Measurements from ENCODE around the gene SPTAN1.
"Not testable (repeated sequence)": the region's sequence is repeated elsewhere in the genome, so short reads cannot be mapped to it uniquely, and the experiment has no call there.

SPTAN1 gene

DNA sequence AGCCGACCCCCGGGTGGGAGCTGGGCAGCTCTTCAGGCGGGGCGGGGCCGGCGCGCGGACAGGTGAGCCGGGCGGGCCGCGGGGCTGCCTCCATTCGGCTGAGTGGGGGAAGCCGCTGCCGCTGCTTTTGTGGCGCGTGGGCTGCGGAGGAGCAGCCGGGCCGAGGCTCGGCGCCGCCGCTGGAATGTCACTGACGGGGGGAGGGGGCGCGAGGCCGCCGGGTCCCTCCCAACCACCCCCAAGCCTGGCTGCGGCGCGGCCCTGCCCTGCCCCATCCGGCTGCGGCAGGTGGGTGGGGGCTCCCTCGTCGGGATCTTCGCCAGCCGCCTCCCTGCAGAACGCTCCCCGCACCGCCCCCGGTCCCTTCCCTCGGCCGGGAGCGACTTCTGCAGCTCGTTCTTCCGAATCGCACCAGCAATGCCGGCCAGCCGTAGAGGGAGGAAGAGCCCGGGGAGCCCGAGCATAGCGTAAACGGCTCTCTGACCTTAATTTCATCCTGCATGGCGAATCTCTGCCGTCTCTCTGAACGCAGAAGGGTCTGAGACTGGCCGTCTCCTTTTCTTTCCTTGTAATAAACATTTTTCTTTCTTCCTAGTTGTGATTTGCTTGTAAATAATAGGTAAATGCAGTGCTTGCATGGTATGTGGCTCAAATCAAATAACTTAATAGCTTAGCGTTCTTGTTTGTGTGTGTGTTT is 505 bp downstream of the SPTAN1 start:
- peak; percentile 29 for DNase-seq (ENCODE audit: low spot score)

DNA sequence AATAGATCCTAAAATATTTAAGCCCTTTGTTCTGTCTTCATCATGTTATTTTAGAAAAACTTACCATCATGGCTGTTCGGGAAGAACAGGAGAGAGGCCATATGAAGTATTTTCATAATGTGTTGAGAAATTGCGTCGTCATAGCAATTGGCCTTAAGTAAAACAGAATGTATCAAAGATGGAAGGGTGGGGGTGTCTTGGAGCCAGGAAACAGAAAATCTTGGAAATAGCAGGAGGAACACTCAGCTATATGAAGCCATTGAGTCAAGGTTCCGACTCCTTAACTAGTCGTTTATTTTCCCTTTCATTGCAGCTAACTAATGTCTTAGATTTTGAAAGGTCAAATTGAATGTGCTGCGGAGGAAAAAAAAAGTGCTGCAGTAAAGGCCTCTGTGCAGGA is 1.3 kb downstream of the SPTAN1 start:
- no peak for DNase-seq (ENCODE audit: low spot score)

DNA sequence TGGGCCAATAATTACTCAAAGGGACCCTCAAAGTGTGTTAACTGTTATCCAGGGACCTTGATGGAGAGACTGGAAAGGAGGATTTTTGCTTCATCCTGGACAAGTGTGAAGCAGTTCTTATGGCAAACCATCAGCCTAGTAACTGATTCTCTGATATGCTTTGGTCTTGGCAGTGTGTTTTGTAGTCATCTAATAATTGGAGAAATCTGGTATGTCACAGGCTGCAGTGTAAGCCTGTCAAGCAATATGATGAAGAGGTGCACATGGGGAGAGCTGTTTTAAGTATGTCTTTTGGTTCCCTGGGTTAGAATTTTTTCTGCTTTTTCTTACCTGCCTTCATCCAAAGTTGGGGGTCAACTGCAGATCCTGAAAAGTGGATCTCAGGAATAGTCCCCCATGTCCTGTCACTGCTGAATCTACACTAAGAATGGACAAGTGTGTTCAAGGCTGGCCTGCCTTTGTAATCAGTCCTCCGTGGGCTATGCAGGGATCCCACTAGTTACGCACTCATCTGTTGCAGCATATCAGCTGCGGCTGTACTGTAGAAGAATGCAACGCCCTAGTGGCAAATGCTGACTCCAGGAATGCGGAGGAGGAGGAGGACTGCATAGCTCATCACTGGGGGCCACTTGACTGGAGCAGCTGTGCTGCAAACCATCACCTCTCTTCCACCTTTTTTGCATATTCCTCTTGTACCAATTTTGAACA is 1.9 kb downstream of the SPTAN1 start:
- peak; percentile 34 for DNase-seq (ENCODE audit: low spot score)

DNA sequence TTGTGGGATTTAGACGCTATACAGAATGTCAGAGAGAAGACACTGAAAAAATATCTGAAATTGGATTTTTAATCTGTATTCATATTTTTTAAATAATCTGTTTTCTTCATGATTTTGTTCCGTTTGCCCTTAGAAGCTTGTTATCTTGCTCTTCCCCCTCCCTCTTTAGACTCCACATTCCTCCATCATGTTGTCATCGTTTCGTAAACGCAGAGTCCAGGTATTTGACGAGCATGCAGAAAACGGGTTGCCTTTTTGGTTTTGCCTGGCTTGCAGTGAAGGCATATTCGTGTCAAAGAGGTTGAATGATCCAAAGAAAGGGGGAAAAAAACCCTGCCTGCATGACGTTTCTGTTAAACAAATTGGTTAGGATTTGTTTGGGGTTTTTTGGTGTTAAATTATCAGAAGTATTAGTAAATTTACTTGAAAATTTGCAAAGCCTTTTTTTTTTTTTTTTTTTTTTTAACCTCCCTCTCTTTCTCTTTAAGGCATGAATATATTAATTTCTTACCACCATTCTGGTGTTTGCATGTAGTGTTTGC is 2.9 kb downstream of the SPTAN1 start:
- DNase-seq (ENCODE audit: low spot score): peak; percentile 66

DNA sequence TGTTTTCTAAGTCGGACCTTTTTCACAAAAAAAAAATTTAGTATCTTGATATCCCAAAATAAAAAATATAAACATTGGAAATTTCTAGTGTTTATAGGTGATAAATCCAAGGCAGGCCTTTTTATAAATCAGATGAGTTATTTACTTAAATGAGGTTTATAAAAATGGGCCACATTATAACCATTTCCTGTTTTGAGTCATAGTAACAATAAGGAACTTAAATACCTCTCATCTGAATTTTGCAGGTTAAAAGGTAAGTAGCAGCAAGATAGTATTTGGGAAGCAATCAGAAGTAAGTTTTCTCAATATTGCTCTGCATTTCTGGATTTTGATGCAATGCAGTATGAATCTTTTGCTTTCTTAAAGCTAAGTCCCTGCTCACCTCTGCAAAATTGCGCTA is 3.9 kb downstream of the SPTAN1 start:
- peak; percentile 19 for DNase-seq (ENCODE audit: low spot score)

DNA sequence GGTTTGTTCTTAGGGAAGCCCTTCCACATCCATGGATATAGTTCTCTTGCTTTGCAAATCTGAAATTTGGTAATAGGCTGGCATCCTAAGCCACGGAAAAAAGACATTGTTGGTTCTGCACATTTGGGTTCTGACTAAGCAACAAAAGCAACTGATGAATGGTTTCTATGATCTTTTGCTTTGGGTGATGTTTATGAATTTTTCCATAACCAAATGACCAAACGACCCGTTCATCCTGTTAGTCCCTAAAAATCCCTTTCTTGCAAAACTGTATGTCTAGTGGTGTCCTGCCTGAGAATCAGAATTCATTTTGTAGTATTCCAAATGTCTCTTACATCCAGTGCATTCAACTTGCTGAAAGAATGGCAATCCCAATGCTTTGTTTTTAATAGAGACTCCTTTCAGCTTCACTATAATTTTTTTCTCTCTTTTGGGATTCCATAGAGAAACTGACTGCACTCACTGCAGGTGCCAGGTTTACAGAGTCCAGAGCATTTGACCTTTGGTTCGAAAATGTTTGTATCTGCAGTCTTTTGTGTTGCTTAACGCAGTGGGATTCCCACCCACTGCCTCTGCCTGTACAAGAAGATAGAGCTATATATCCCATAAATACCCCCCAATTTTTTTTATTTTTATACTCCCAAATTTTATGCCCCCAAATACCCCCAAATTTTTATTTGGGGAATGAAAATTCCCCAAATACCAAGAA is 4.7 kb downstream of the SPTAN1 start:
- no peak for DNase-seq (ENCODE audit: low spot score)

DNA sequence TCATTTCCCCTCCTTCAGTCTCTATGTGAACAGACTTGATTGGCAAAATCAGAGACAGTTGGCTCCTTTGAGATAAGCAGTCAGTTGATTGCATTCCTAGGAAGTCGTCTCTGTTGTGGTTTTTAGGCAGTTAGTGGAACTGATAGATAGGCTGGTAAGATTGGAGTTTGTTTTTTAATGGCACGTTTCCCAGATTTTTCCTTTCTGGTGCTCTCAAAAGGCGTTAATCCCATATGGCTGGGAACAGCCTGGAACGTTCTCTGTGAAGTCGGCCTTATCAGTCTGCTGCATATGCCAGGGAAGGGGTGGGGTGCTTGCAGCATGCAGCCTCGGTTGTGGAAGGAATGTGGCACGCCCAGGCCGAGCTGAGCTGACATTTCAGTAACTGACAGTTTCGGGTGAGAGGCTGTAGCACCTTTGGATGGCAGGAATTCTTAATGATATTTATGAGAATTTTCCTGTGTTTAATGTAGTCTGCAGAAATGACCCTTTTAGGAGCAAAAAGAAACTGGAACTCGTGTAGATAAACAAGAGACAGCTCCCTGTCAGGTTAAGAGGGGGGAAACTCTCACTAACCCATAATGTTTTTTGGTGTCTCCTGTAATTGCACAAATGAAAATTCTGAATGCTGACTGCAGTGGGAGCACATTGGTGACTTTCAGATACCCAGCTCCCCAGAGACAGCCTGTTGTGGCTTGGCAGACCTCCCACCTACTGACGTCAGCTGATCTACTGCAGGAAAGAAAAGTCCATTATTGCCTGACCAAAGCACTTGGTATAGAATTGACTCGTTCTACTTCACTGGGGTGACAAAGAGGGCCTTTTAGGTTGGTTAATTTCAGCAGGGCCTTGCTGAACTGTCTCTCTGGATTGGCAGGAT is 6.3 kb downstream of the SPTAN1 start:
- DNase-seq (ENCODE audit: low spot score): peak; percentile 82

DNA sequence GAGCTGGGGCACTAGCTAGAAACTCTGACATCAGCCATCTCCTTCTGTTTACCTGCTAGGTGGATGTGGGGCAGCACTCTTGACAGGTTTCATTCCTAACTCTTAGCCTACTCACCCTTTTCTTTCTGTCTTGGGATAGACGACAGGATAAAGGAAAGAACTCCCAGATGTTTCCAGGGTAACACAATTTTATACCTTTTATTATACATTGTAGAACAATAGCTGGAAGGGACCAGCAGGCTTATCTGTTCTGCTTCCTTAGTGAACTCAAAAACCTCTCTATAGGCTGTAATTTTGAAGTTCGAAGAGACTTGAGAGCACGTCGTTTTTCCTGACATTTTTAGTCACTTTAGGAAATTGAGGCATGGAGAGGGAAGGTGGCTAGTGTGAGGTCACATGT is 13.2 kb downstream of the SPTAN1 start:
- no peak for DNase-seq (ENCODE audit: low spot score)

DNA sequence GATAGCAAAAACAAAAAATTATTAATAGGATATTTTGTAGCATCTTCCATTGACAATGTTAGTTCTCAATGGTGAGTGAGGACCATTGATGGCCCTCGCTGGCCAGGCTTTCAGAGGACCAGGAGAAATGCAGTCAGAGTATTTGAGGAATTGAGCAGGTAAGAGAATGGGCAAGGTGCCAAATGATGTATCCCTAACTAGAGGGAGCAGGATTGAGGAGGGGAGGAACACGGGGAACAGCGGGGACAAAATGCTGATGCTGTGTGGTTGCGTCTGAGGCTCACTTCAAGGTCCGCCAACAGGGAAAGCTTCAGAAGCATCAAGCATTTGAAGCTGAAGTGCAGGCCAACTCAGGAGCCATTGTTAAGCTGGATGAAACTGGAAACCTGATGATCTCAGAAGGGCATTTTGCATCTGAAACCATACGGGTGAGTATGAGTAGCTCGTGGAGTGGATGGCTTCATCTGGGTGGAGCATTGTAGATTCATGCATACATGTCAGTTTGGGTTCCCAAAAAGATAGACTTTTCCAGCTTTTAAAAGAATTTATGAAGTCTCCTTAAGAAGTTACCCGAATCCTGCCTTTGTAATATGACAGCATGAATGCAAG is 16.2 kb downstream of the SPTAN1 start:
- no peak for DNase-seq (ENCODE audit: low spot score)

DNA sequence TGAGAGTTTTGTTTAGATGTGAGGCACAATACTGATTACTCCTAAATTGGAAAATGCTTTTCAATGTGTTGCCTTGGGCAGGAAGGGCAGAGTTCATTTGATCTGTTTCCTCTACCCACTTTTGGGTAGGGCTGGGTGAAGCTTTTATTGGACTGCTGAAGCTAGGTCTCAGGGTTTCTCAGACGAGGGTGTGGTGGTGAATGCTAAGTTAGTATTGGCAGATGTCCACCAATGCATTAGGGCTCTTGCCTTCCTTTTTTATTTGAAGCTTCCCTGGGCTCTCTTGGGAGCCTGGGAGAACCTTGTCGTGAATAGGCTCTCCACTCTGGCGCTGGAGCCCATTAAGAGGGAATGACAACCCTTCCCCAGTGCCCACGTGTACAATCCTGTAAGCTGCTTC is 23.1 kb downstream of the SPTAN1 start:
- DNase-seq (ENCODE audit: low spot score): peak; percentile 75

DNA sequence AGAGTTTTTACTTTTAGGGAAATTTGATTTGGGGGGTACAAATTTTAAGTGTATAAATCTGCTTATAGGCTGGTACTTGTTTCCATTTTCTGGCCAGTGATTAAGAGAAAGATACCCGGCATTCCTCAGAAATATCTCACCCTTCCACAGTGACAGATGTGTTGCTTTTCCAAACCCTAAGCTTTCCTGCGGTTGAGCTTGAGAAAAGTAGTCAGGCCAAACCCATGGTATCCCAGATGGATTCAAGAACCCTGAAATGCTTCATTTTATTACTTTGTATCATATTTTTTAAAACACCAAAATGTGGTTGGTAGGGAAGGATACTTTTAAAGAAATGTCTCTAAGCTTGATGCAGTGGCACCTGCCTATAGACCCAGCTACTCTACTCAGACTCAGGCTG is 23.5 kb downstream of the SPTAN1 start:
- no peak for DNase-seq (ENCODE audit: low spot score)

DNA sequence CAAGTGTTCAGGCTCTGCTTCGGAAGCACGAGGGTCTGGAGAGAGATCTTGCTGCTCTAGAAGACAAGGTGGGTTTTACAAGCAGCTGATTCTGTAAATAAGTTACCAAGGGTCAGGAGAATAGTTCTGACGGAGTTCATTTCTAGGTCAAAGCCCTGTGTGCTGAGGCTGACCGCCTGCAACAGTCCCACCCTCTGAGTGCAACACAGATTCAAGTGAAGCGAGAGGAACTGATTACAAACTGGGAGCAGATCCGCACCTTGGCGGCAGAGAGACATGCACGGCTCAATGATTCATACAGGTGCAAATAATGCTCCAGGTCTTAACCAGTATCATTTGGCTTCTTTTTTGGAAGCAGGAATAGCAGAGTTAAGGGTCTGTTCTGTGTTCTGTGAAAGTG is 24.8 kb downstream of the SPTAN1 start:
- no peak for DNase-seq (ENCODE audit: low spot score)

DNA sequence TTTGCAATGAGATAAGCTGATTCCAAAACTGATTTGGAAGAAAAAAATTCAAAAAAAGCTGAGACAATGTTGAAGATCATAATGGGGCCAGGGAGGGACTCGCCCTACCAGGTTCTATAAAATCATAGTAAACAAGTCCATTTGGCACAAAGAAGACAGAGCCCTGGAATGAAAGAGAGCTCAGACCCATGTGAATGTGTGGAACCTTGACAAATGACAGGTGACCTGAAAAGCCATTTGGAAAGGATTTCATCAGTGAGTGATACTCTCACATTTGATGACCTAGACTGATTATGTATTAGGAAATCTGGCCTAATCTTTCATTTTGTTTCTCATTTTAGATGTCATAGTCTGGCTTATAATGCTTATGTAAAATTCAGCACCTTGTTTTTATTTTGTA is 26.8 kb downstream of the SPTAN1 start:
- no peak for DNase-seq (ENCODE audit: low spot score)

DNA sequence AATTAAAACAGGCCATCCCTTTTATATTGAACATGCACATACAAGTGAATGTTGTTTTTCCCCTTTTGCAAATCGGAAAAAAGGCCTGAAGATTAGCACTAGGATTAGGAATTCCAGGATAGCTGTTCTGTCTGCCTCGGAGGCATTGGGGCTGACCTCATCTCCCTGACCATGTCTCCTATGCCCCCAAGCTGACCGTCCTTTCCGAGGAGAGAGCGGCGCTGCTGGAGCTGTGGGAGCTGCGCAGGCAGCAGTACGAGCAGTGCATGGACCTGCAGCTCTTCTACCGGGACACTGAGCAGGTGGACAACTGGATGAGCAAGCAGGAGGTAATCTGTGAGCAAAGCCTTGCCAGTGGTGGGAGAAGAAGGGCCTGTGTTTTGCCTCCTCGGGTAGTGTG is 28.3 kb downstream of the SPTAN1 start:
- DNase-seq (ENCODE audit: low spot score): no peak

DNA sequence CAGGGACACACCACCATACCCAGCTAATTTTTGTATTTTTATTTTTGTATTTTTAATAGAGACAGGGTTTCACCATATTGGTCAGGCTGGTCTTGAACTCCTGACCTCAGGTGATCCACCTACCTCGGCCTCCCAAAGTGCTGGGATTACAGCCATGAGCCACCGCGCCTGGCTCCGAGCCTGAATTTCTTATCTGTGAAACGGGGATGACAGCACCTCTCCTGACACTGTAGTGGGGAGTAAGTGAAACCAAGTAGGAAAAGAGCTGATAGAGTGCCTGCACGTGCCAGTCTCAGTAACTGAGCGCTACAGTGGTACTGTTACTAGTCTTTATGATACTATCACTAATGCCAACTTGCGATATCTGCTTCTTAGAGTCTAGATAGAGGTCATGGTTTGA is 32.8 kb downstream of the SPTAN1 start:
- not testable (repeated sequence) for DNase-seq (ENCODE audit: low spot score)

DNA sequence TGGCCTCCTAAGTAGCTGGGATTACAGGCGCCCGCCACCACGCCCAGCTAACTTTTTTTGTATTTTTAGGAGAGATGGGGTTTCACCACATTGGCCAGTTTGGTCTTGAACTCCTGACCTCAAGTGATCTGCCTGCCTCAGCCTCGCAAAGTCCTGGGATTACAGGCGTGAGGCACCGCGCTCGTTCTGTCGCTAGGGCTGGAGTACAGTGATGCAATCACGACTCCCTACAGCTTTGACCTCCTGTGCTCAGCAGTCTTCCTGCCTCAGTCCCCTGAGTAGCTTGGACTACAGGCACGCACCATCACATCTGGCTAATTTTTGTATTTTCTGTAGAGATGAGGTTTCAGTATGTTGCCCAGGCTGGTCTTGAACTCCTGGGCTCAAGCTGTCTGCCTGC is 34.5 kb downstream of the SPTAN1 start:
- not testable (repeated sequence) for DNase-seq (ENCODE audit: low spot score)

DNA sequence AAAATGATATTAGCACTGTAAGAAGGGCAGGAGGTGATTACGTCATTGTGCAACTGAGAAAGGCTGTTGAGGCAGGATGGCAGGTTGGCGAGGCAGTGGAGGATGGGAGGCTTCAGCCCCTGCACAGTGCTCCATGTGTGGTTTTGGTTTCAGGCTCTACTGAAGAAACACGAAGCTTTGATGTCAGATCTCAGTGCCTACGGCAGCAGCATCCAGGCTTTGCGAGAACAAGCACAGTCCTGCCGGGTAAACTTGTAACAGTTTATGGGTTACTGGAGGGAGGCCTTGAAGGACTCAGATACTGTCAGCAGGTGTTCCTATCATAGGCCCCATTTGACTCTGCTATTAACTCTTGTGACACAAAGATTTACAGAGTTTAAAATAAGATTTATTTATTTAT is 35.1 kb downstream of the SPTAN1 start:
- DNase-seq (ENCODE audit: low spot score): no peak

DNA sequence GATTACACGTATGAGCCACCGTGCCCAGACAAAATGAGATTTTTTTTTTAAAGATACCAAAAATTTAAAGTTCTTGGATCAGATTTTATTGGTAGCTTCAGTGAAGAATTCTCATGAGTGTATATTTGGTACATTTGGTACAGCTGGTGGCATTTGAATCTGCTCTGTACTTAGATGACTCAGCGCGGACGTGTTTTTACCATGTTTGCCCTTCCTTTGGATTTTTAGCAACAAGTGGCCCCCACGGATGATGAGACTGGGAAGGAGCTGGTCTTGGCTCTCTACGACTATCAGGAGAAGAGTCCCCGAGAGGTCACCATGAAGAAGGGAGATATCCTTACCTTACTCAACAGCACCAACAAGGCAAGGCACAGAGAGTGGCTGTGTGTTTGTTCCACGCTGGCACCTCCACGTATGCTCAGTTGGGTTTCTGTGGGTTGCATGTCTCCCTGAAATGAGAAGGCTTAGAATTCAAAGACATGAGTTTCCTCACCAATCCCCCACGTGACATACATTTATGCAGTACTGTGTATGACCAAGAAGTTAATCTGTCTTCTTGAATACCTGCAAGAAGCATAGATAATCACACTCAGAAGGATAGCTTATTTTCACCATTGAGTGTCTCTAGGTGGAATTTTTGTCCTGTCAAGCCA is 36.3 kb downstream of the SPTAN1 start:
- no peak for DNase-seq (ENCODE audit: low spot score)

DNA sequence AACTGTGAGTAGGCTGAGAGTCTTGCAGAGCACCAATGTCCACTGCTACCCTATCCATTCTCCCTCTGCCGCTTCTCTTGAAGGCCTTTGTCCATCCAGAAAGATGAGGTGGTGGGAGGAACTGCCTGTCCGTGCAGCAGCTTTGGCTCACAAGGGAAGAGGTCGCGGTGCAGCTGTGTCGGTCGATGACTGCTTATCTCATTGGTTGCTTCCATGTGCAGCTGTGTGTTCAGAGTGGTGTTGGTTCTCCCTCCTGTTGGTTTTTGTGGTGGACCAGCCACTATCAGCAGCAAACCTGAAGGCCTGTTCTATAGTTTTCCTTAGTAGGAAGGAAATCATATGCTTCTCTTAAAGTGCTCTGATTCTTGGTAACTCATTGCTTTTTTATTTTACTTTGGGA is 40.7 kb downstream of the SPTAN1 start:
- no peak for DNase-seq (ENCODE audit: low spot score)

DNA sequence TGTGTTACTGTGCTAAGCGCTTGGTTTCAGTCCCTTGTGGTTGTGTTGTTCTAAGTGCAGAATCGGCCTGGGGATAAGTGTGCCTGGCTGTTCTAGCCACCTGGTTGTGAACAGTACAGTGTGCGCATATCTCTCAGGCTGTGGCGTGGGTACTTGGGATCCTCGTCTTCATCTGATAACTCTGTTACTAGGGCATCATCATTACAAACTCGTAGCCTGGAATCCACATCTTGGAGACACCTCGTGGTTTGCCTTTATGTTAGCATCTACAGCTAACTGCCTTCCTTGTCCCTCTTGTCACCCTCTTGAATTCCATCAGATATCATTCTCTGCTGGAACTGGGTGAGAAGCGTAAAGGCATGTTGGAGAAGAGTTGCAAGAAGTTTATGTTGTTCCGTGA is 41.5 kb downstream of the SPTAN1 start:
- DNase-seq (ENCODE audit: low spot score): no peak

DNA sequence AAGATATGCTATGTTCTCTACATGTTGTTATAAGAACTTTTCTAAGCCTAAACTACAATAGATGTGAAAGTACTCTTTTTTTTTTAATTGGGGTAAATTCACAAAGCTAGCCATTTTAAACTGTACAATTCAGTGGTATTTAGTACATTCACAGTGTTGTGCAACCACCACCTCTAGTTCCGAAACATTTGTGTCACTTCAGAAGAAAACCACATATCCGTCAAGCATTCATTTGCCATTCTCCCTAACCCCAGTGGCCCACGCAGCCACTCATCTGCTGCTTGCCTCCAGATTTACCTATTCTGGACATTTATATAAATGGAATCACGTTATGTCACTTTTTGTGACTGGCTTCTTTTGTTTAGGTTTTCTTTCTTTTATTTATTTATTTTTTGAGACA is 43.1 kb downstream of the SPTAN1 start:
- DNase-seq (ENCODE audit: low spot score): no peak
